Upper lobe of left lung (tissue), 6 donors: ENCODE results near the gene TIMP2. TPM values are rescaled to one million over a fixed set of nuclear protein-coding genes. Genes with fewer than 3 reads are reported as not detected.

ENCODE experiments used
- ATAC-seq, 2 donors: fragments of 200-7000 bp; cut with Tn5 transposase; one replicate each; pipeline ENCODE4 v1.9.1; 2022; ENCODE audit warnings: mild to moderate bottlenecking in 2 of 2, moderate library complexity in 2 of 2; ENCODE audit not compliant: low FRiP score in 2 of 2
- DNase-seq, 2 donors: peaks; one replicate each; pipeline ENCODE4 v3.0.0-alpha.2; 2019 to 2020
- H3K27ac ChIP-seq, 4 donors: fragments of 200-600 bp; sonication (generic); one replicate each; pipeline ENCODE4 v1.5.1; 2016 to 2019
- H3K27me3 ChIP-seq, 4 donors: fragments of 200-600 bp; sonication (generic); one replicate each; pipeline ENCODE4 v1.5.1; 2017 to 2019
- H3K36me3 ChIP-seq, 4 donors: fragments of 200-600 bp; sonication (generic); one replicate each; pipeline ENCODE4 v1.5.1; 2016 to 2019
- H3K4me1 ChIP-seq, 4 donors: fragments of 200-600 bp; sonication (generic); one replicate each; pipeline ENCODE4 v1.5.1; 2018 to 2019
- H3K4me3 ChIP-seq, 4 donors: fragments of 200-600 bp; sonication (generic); one replicate each; pipeline ENCODE4 v1.5.1; 2017 to 2019; ENCODE audit warnings: mild to moderate bottlenecking in 2 of 4, moderate library complexity in 1 of 4
- H3K9me3 ChIP-seq, 4 donors: fragments of 200-600 bp; sonication (generic); one replicate each; pipeline ENCODE4 v1.5.1; 2018 to 2019
- CTCF ChIP-seq, 6 experiments: fragments of 450-650 bp in 4 of 6; fragments of 200-600 bp in 2 of 6; sonication (generic) in 2 of 6; IDR thresholded peaks; one replicate each; pipeline ENCODE4 v1.5.1; 2016 to 2019; ENCODE audit warnings: antibody characterized with exemption in 6 of 6
- EP300 ChIP-seq, 4 donors: sonication (generic); formaldehyde crosslinking; IDR thresholded peaks; one replicate each; pipeline ENCODE4 v1.5.1; 2017; ENCODE audit warnings: antibody characterized with exemption in 4 of 4, control low read depth in 2 of 4
- POLR2A ChIP-seq, 4 donors: fragments of 450-650 bp; IDR thresholded peaks; one replicate each; pipeline ENCODE4 v1.5.1; 2016 to 2017; ENCODE audit warnings: antibody characterized with exemption in 4 of 4, mild to moderate bottlenecking in 2 of 4
- POLR2AphosphoS5 ChIP-seq, 2 donors: sonication (generic); formaldehyde crosslinking; IDR thresholded peaks; one replicate each; pipeline ENCODE4 v1.5.1; 2017; ENCODE audit warnings: antibody characterized with exemption in 2 of 2
- WGBS, 2 donors: methylation state at CpG; one replicate each; pipeline ENCODE4 v1.1.5; 2017 to 2018; 5-methylcytosine and 5-hydroxymethylcytosine counted together
- total RNA-seq, 6 donors: library from RNA; depleted of rRNA in 4 of 6; stranded (reverse); fragments of >200 nt in 4 of 6; gene quantifications; one replicate each; pipeline versions ENCODE4 v1.1.0 to v1.2.1, GENCODE V29; 2016 to 2021
- donor health status: DM: no; HTN: no; CAD: no; lungs with moderate emphysema.
- donor health status: DM: no; HTN: yes; CAD: no; lungs with severe emphysema.

Gene TIMP2
- total RNA-seq, 6 donors from 2014 or later, result 60.8 to 313 (median 145) TPM

- Histone ChIP-seq H3K4me3 (no peak overlapping the region), H3K27ac (no peak overlapping the region), H3K36me3 (no peaks in the 10 kb centered on the region), H3K27me3 (no peaks in the 10 kb centered on the region), H3K9me3 (no peaks in the 10 kb centered on the region), H3K4me1 (no peaks in the 10 kb centered on the region)
- TF ChIP-seq EP300 (IDR thresholded peaks at IDR 0.05) (no peak), CTCF (IDR thresholded peaks at IDR 0.05) (no peak), POLR2A (IDR thresholded peaks at IDR 0.05) (no peak), POLR2AphosphoS5 (IDR thresholded peaks at IDR 0.05) (no peak)
- ATAC-seq, result no peak
- 85 to 92% methylated on average over 7 of the region's 7 CpGs for WGBS, 2 donors
- DNase-seq, result no peak
Measured at GRCh38 chr17:78944026-78944425, 18.8 kb upstream of the TIMP2 start.

DNA sequence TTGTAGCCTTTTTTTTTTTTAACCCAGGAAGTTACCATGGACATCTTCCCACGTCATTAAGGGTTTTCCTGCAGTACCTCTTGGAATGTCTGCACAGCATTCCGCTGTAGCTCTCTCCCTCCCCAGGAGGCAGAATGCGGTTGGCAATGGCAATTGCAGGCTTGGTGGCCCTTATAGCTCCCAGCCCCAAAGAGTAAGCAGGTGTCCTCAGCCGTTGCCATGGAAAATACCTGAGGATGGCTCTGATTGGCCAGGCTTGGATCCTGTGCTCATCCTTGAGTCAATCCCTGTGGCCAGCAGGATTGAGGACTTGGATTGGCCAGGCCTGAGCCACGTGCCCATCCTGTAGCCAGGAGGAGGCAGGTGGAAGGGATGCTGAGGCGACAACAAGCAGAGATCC lies 15.5 kb upstream of the TIMP2 start:
- 72 to 79% methylated on average over 5 to 6 of the region's 6 CpGs for WGBS, 2 donors
- H3K36me3 ChIP-seq, result no peaks in the 10 kb centered on the region
- no peak for DNase-seq
- no peak for TF ChIP-seq POLR2A (IDR thresholded peaks at IDR 0.05)
- no peak for TF ChIP-seq EP300 (IDR thresholded peaks at IDR 0.05)
- no peak for TF ChIP-seq CTCF (IDR thresholded peaks at IDR 0.05)
- TF ChIP-seq POLR2AphosphoS5 (IDR thresholded peaks at IDR 0.05), result no peak
- no peaks in the 10 kb centered on the region for H3K9me3 ChIP-seq
- H3K27ac ChIP-seq, result no peak overlapping the region
- no peak for ATAC-seq
- no peaks in the 10 kb centered on the region for H3K27me3 ChIP-seq
- no peaks in the 10 kb centered on the region for H3K4me1 ChIP-seq
- no peak overlapping the region for H3K4me3 ChIP-seq

- DNase-seq (no peak), ATAC-seq (no peak)
- Histone ChIP-seq H3K27ac (no peak overlapping the region), H3K4me3 (no peak overlapping the region), H3K4me1 (no peaks in the 10 kb centered on the region), H3K9me3 (no peaks in the 10 kb centered on the region), H3K27me3 (no peaks in the 10 kb centered on the region), H3K36me3 (no peaks in the 10 kb centered on the region)
- WGBS, 2 donors, result 78% methylated on average over 5 of the region's 5 CpGs
- TF ChIP-seq EP300 (IDR thresholded peaks at IDR 0.05), result no peak
- no peak for TF ChIP-seq POLR2AphosphoS5 (IDR thresholded peaks at IDR 0.05)
- TF ChIP-seq POLR2A (IDR thresholded peaks at IDR 0.05), result no peak
- TF ChIP-seq CTCF (IDR thresholded peaks at IDR 0.05), result no peak
Measured at GRCh38 chr17:78940258-78940657, 15.1 kb upstream of the TIMP2 start.

GRCh38 chr17:78939615-78940014 lies 14.4 kb upstream of the TIMP2 start:
- no peak overlapping the region for H3K27ac ChIP-seq
- DNase-seq, result no peak
- H3K4me1 ChIP-seq, result peaks cover 1 to 4% (median 3%) of the 10 kb centered on the region in 4 donors
- no peaks in the 10 kb centered on the region for H3K36me3 ChIP-seq
- H3K27me3 ChIP-seq, result no peaks in the 10 kb centered on the region
- no peak overlapping the region for H3K4me3 ChIP-seq
- 65 to 85% methylated on average over 6 of the region's 6 CpGs for WGBS, 2 donors
- no peak for TF ChIP-seq POLR2A (IDR thresholded peaks at IDR 0.05)
- no peak for TF ChIP-seq EP300 (IDR thresholded peaks at IDR 0.05)
- TF ChIP-seq POLR2AphosphoS5 (IDR thresholded peaks at IDR 0.05), result no peak
- no peak for TF ChIP-seq CTCF (IDR thresholded peaks at IDR 0.05)
- no peak for ATAC-seq
- H3K9me3 ChIP-seq, result no peaks in the 10 kb centered on the region

DNA sequence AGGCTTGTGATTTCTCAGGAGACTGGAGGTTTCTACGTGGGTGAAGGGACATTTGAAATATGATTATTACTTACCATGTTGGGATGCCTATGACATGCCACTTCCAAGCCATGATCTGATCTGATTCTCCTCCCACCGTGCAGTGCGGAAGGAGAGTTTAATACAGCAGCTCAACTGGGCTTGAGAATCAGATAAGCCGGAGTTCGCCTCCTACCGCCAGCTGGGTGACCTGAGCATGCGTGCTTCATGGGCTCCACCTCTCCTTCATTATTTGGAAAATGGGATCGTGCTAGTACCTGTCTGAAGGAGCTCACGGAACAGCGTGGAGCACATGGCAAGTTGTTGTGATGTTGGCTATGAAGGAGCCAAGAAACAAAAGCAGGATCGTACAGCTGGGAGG lies 12.4 kb upstream of the TIMP2 start:
- Histone ChIP-seq H3K4me3 (no peak overlapping the region), H3K27ac (no peak overlapping the region), H3K27me3 (no peaks in the 10 kb centered on the region), H3K9me3 (no peaks in the 10 kb centered on the region), H3K36me3 (no peaks in the 10 kb centered on the region), H3K4me1 (peaks cover 15 to 19% (median 17%) of the 10 kb centered on the region in 4 donors)
- DNase-seq (no peak), ATAC-seq (no peak)
- WGBS, 2 donors, result 85 to 86% methylated on average over 11 of the region's 11 CpGs
- TF ChIP-seq POLR2AphosphoS5 (IDR thresholded peaks at IDR 0.05), result no peak
- TF ChIP-seq EP300 (IDR thresholded peaks at IDR 0.05), result no peak
- TF ChIP-seq CTCF (IDR thresholded peaks at IDR 0.05), result no peak
- TF ChIP-seq POLR2A (IDR thresholded peaks at IDR 0.05), result no peak
